HG03280 (cell line): ENCODE results near the gene TSKS.

ENCODE experiments used
- ATAC-seq: cut with Tn5 transposase; IDR thresholded peaks from one replicate; pipeline ENCODE4 v1.9.1; 2021; ENCODE audit warnings: mild to moderate bottlenecking, moderate library complexity; ENCODE audit not compliant: unreplicated experiment

Gene TSKS

GRCh38 chr19:49798574-49798973 is 35.5 kb upstream of the TSKS start:
- no peak for ATAC-seq

GRCh38 chr19:49795615-49796014 is 32.5 kb upstream of the TSKS start:
- no peak for ATAC-seq

GRCh38 chr19:49793561-49793840 is 30.4 kb upstream of the TSKS start:
- no peak for ATAC-seq

GRCh38 chr19:49792829-49793560 is 29.9 kb upstream of the TSKS start:
- no peak for ATAC-seq

GRCh38 chr19:49791776-49792445 is 28.8 kb upstream of the TSKS start:
- ATAC-seq: no peak

GRCh38 chr19:49790866-49791265 is 27.8 kb upstream of the TSKS start:
- ATAC-seq: no peak

- ATAC-seq: no peak
Observed at GRCh38 chr19:49788857-49789256, 25.8 kb upstream of the TSKS start.

GRCh38 chr19:49787746-49788145 is 24.6 kb upstream of the TSKS start:
- ATAC-seq: no peak

- no peak for ATAC-seq
Observed at GRCh38 chr19:49786376-49786820, 23.3 kb upstream of the TSKS start.

- no peak for ATAC-seq
Observed at GRCh38 chr19:49782515-49782914, 19.4 kb upstream of the TSKS start.

- ATAC-seq: no peak
Observed at GRCh38 chr19:49781394-49781793, 18.3 kb upstream of the TSKS start.

GRCh38 chr19:49780861-49781260 is 17.8 kb upstream of the TSKS start:
- ATAC-seq: no peak

- no peak for ATAC-seq
Observed at GRCh38 chr19:49779731-49780555, 16.8 kb upstream of the TSKS start.

GRCh38 chr19:49776371-49776764 is 13.3 kb upstream of the TSKS start:
- ATAC-seq: no peak

GRCh38 chr19:49775742-49776370 is 12.8 kb upstream of the TSKS start:
- ATAC-seq: no peak

- ATAC-seq: no peak
Observed at GRCh38 chr19:49774969-49775368, 11.9 kb upstream of the TSKS start.

- no peak for ATAC-seq
Observed at GRCh38 chr19:49773663-49774350, 10.7 kb upstream of the TSKS start.

GRCh38 chr19:49772850-49773432 is 9.8 kb upstream of the TSKS start:
- no peak for ATAC-seq

GRCh38 chr19:49771674-49772139 is 8.6 kb upstream of the TSKS start:
- no peak for ATAC-seq

GRCh38 chr19:49770529-49770928 is 7.4 kb upstream of the TSKS start:
- no peak for ATAC-seq
